Neural progenitor cell (in vitro differentiated cells): Measurements from ENCODE around the gene ADAMTS12. TPM values are rescaled to one million over a fixed set of nuclear protein-coding genes. Genes with fewer than 3 reads are reported as not detected.
A peak's percentile ranks its signal among the peaks of the same experiment; 100 is the strongest.

Source experiments
- DNase-seq: peaks from one replicate; pipeline ENCODE4 v3.0.0-alpha.2; 2016; ENCODE audit warnings: low spot score
- H2AFZ ChIP-seq: fragments of 200-600 bp; sonication (generic); replicated peaks from 2 replicates; pipeline ENCODE4 v1.6.1; 2016; ENCODE audit warnings: antibody characterized with exemption
- H3F3A ChIP-seq: fragments of 200-600 bp; sonication (generic); 2 replicates; pipeline ENCODE4 v1.6.1; 2016; ENCODE audit warnings: antibody characterized with exemption, low read depth
- H3K27ac ChIP-seq: fragments of 200-600 bp; sonication (generic); 2 replicates; pipeline ENCODE4 v1.5.1; 2016; ENCODE audit warnings: mild to moderate bottlenecking
- H3K27me3 ChIP-seq: fragments of 200-600 bp; sonication (generic); 2 replicates; pipeline ENCODE4 v1.6.1; 2016; ENCODE audit warnings: mild to moderate bottlenecking, moderate library complexity
- H3K36me3 ChIP-seq: fragments of 200-600 bp; sonication (generic); 2 replicates; pipeline ENCODE4 v1.5.1; 2016
- H3K4me1 ChIP-seq: fragments of 200-600 bp; sonication (generic); 2 replicates; pipeline ENCODE4 v1.6.1; 2016; ENCODE audit warnings: mixed run types
- H3K4me2 ChIP-seq: fragments of 200-600 bp; sonication (generic); 2 replicates; pipeline ENCODE4 v1.6.1; 2016
- H3K4me3 ChIP-seq: fragments of 200-600 bp; sonication (generic); 2 replicates; pipeline ENCODE4 v1.5.1; 2016
- H3K79me2 ChIP-seq: fragments of 200-600 bp; sonication (generic); 2 replicates; pipeline ENCODE4 v1.6.1; 2016; ENCODE audit warnings: low read depth
- H3K9ac ChIP-seq: fragments of 200-600 bp; sonication (generic); 2 replicates; pipeline ENCODE4 v1.6.1; 2016
- H3K9me3 ChIP-seq: fragments of 200-600 bp; sonication (generic); 2 replicates; pipeline ENCODE4 v1.5.1; 2016; ENCODE audit warnings: low read depth
- H4K20me1 ChIP-seq: fragments of 200-600 bp; sonication (generic); 2 replicates; pipeline ENCODE4 v1.6.1; 2016; ENCODE audit warnings: low read depth
- H3K27ac Mint-ChIP-seq: 3 replicates; pipeline ENCODE4 v1.8.0; 2021; ENCODE audit warnings: mixed read lengths
- H3K27me3 Mint-ChIP-seq: 2 replicates; pipeline ENCODE4 v1.8.0; 2022; ENCODE audit warnings: low read depth, mild to moderate bottlenecking, inconsistent platforms, moderate library complexity, mixed read lengths; ENCODE audit not compliant: insufficient read depth
- H3K36me3 Mint-ChIP-seq: 3 replicates; pipeline ENCODE4 v1.8.0; 2021; ENCODE audit warnings: mixed read lengths
- H3K4me1 Mint-ChIP-seq: 3 replicates; pipeline ENCODE4 v1.8.0; 2021; ENCODE audit warnings: mixed read lengths
- H3K4me3 Mint-ChIP-seq: 3 replicates; pipeline ENCODE4 v1.8.0; 2021; ENCODE audit warnings: mild to moderate bottlenecking, moderate library complexity, mixed read lengths
- H3K9me3 Mint-ChIP-seq: 3 replicates; pipeline ENCODE4 v1.8.0; 2020; ENCODE audit warnings: mixed read lengths
- CTCF ChIP-seq: fragments of 200-600 bp; sonication (generic); IDR thresholded peaks from 2 replicates; pipeline ENCODE4 v1.5.1; 2017; ENCODE audit warnings: antibody characterized with exemption, mild to moderate bottlenecking
- EZH2 ChIP-seq: fragments of 200-600 bp; sonication (generic); IDR thresholded peaks from 2 replicates; pipeline ENCODE4 v1.6.1; 2017; ENCODE audit warnings: antibody characterized with exemption, mild to moderate bottlenecking, moderate library complexity
- EZH2phosphoT487 ChIP-seq: fragments of 200-600 bp; sonication (generic); IDR thresholded peaks from 2 replicates; pipeline ENCODE4 v1.6.1; 2017; ENCODE audit warnings: antibody characterized with exemption
- total RNA-seq: library from RNA; depleted of rRNA; stranded (reverse); fragments of >200 nt; gene quantifications from 2 replicates; pipeline ENCODE4 v1.2.3, GENCODE V29; 2015; ENCODE audit warnings: low replicate concordance

ADAMTS12 gene
- total RNA-seq, 1 donor from 2014 or later: 15.6 TPM

DNA sequence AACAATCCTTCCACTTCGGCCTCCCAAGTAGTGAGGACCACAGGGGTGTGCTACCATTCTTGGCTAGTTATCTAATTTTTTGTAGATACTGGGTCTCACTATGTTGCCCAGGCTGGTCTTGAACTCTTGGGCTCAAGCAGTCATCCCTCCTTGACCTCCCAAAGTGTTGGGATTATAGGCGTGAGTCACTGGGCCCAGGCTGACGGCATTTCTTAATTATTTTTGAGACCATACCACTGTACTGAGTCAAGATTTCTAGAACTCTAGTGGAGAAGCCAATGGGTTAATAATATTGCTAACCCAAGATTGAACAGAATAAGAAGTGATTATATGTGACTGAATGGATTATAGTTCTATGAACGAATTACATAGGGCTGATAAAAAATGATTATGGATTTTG is 384.4 kb downstream of the ADAMTS12 start:
- Mint-ChIP-seq H3K27me3 (no peaks in the 10 kb centered on the region), H3K4me3 (no peak overlapping the region), H3K36me3 (no peaks in the 10 kb centered on the region), H3K27ac (no peak overlapping the region), H3K4me1 (no peaks in the 10 kb centered on the region), H3K9me3 (peaks cover 3% of the 10 kb centered on the region)
- Histone ChIP-seq H3K36me3 (no peaks in the 10 kb centered on the region), H3K9ac (no peak overlapping the region), H3K9me3 (no peaks in the 10 kb centered on the region), H3K4me2 (no peak overlapping the region), H3K27me3 (no peaks in the 10 kb centered on the region), H4K20me1 (no peaks in the 10 kb centered on the region), H3K79me2 (no peaks in the 10 kb centered on the region), H2AFZ (no peak overlapping the region), H3K4me3 (no peak overlapping the region), H3K27ac (no peak overlapping the region), H3F3A (no peaks in the 10 kb centered on the region), H3K4me1 (no peaks in the 10 kb centered on the region)
- no peak for DNase-seq
- TF ChIP-seq EZH2 (no peak), CTCF (no peak), EZH2phosphoT487 (no peak)

DNA sequence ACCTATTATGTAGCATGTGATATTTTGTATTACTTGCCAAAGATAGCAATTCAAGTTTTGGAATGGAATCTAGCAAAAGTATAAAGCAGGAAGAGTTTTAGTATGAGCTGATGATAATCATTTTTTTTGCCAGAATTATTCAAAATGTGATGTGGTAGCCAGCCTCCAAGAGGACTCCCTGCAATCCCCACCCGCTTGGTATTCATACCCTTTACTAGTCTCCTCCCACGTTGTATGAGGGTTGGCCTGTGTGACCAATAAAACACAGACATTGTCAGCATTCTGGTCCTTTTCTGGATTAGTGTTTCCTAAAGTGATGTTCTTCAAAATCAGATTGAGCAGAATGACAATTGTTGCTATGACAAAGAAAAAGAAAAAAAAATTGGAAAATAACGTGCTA is 387.2 kb downstream of the ADAMTS12 start:
- Histone ChIP-seq H3K27ac (no peak overlapping the region), H3K9me3 (no peaks in the 10 kb centered on the region), H3K36me3 (no peaks in the 10 kb centered on the region), H3K79me2 (no peaks in the 10 kb centered on the region), H3K27me3 (no peaks in the 10 kb centered on the region), H3F3A (peaks cover 3% of the 10 kb centered on the region), H3K4me1 (no peaks in the 10 kb centered on the region), H3K9ac (no peak overlapping the region), H4K20me1 (no peaks in the 10 kb centered on the region), H2AFZ (no peak overlapping the region), H3K4me2 (no peak overlapping the region), H3K4me3 (no peak overlapping the region)
- TF ChIP-seq EZH2 (no peak), EZH2phosphoT487 (no peak), CTCF (no peak)
- Mint-ChIP-seq H3K4me1 (peaks cover 7% of the 10 kb centered on the region), H3K9me3 (peaks cover 5% of the 10 kb centered on the region), H3K4me3 (no peak overlapping the region), H3K36me3 (peaks cover 2% of the 10 kb centered on the region), H3K27me3 (peaks cover 4% of the 10 kb centered on the region), H3K27ac (no peak overlapping the region)
- no peak for DNase-seq

GRCh38 chr5:33501899-33502298 is 389.9 kb downstream of the ADAMTS12 start:
- H3K79me2 ChIP-seq: no peaks in the 10 kb centered on the region
- no peaks in the 10 kb centered on the region for H3K9me3 ChIP-seq
- H3K4me1 ChIP-seq: peaks cover 5% of the 10 kb centered on the region
- H3K4me3 ChIP-seq: no peak overlapping the region
- peaks cover 5% of the 10 kb centered on the region for H3K9me3 Mint-ChIP-seq
- H2AFZ ChIP-seq: no peak overlapping the region
- peaks cover 3% of the 10 kb centered on the region for H3F3A ChIP-seq
- no peak for DNase-seq
- H3K27me3 ChIP-seq: no peaks in the 10 kb centered on the region
- H3K4me2 ChIP-seq: no peak overlapping the region
- no peaks in the 10 kb centered on the region for H4K20me1 ChIP-seq
- no peak overlapping the region for H3K27ac ChIP-seq
- no peak overlapping the region for H3K4me3 Mint-ChIP-seq
- H3K9ac ChIP-seq: no peak overlapping the region
- TF ChIP-seq EZH2phosphoT487 (no peak), CTCF (no peak), EZH2 (no peak)
- no peak overlapping the region for H3K27ac Mint-ChIP-seq
- H3K36me3 ChIP-seq: no peaks in the 10 kb centered on the region
- H3K27me3 Mint-ChIP-seq: peaks cover 4% of the 10 kb centered on the region
- H3K4me1 Mint-ChIP-seq: peaks cover 7% of the 10 kb centered on the region
- peaks cover 2% of the 10 kb centered on the region for H3K36me3 Mint-ChIP-seq

- no peak for TF ChIP-seq CTCF
- TF ChIP-seq EZH2: no peak
- no peak for TF ChIP-seq EZH2phosphoT487
- H3F3A ChIP-seq: peaks cover 3% of the 10 kb centered on the region
- peaks cover 7% of the 10 kb centered on the region for H3K4me1 ChIP-seq
- Mint-ChIP-seq H3K4me3 (no peak overlapping the region), H3K9me3 (peaks cover 2% of the 10 kb centered on the region), H3K27me3 (peaks cover 4% of the 10 kb centered on the region), H3K4me1 (peaks cover 7% of the 10 kb centered on the region), H3K36me3 (peaks cover 2% of the 10 kb centered on the region), H3K27ac (no peak overlapping the region)
- no peak overlapping the region for H3K4me3 ChIP-seq
- no peak overlapping the region for H3K9ac ChIP-seq
- H3K27ac ChIP-seq: no peak overlapping the region
- H2AFZ ChIP-seq: no peak overlapping the region
- peak; percentile 55 for DNase-seq
- H3K27me3 ChIP-seq: no peaks in the 10 kb centered on the region
- H3K4me2 ChIP-seq: no peak overlapping the region
- H3K36me3 ChIP-seq: no peaks in the 10 kb centered on the region
- H3K9me3 ChIP-seq: no peaks in the 10 kb centered on the region
- H3K79me2 ChIP-seq: no peaks in the 10 kb centered on the region
- no peaks in the 10 kb centered on the region for H4K20me1 ChIP-seq
Measured at GRCh38 chr5:33501260-33501659, 390.5 kb downstream of the ADAMTS12 start.
